ENCODE measurements around the gene GRIFIN. TPM values are rescaled to one million over a fixed set of nuclear protein-coding genes. Genes with fewer than 3 reads are reported as not detected.

The GRIFIN gene
- total and polyA plus RNA-seq, 9 of the 15 experiments (the other 6 are each of a cell fraction or from before 2014, with no cell fraction given): not detected

GRCh38 chr7:2519119-2519930 is 43.1 kb upstream of the GRIFIN start, which contains the start of gene LFNG (continued):
- TF ChIP-seq PRDM10 (IDR thresholded peaks at IDR 0.05; ENCODE audit: partially characterized antibody): no peak
- TF ChIP-seq ZFPM2 (CRISPR knock-in tag; IDR thresholded peaks at IDR 0.05): no peak
- no peak for TF ChIP-seq NKRF (IDR thresholded peaks at IDR 0.05; ENCODE audit: borderline replicate concordance)
- TF ChIP-seq HDAC1 (IDR thresholded peaks at IDR 0.05): no peak
- peak; percentile 25; the same call in 1 of the 2 replicates for TF ChIP-seq ATF1 (CRISPR knock-in tag; IDR thresholded peaks at IDR 0.05)
- no peak for TF ChIP-seq ATF1 (tag; IDR thresholded peaks at IDR 0.05)
- no peak for TF ChIP-seq SMARCC2 (IDR thresholded peaks at IDR 0.05; ENCODE audit: low read depth)
- no peak for TF ChIP-seq ZNF583 (CRISPR knock-in tag; IDR thresholded peaks at IDR 0.05)
- no peak for TF ChIP-seq GTF3C2 (IDR thresholded peaks at IDR 0.05; ENCODE audit: borderline replicate concordance, extremely low read depth, insufficient read length)
- TF ChIP-seq THAP12 (CRISPR knock-in tag; IDR thresholded peaks at IDR 0.05): 0 out of 2 replicates have a peak, but pooled peaks have one; percentile 21
- peak; percentile 50 for TF ChIP-seq HMGN3 (IDR thresholded peaks at IDR 0.05; ENCODE audit: borderline replicate concordance, extremely low read depth, insufficient read length, low read depth, low read length)
- no peak for TF ChIP-seq HMGXB4 (CRISPR knock-in tag; IDR thresholded peaks at IDR 0.05)
